K562 (cell line): ENCODE data around the gene SPEF1. TPM values are rescaled to one million over a fixed set of nuclear protein-coding genes. Genes with fewer than 3 reads are reported as not detected.

Source experiments
- AFF1 ChIP-seq, 2 experiments: fragments of 450-650 bp; IDR thresholded peaks; 2 replicates each; pipeline ENCODE4 v1.6.1; 2018; ENCODE audit warnings: mild to moderate bottlenecking in 2 of 2, low read depth in 1 of 2; ENCODE audit not compliant: partially characterized antibody in 2 of 2
- CREB5 ChIP-seq: fragments of 250-450 bp; sonication (Bioruptor Pico); IDR thresholded peaks from 2 replicates; pipeline ENCODE4 v1.5.0; 2020; ENCODE audit warnings: mild to moderate bottlenecking
- CTBP1 ChIP-seq: fragments of 450-650 bp; IDR thresholded peaks from 2 replicates; pipeline ENCODE4 v1.6.1; 2016; ENCODE audit warnings: borderline replicate concordance
- DDX20 ChIP-seq: fragments of 450-650 bp; IDR thresholded peaks from 2 replicates; pipeline ENCODE4 v1.6.1; 2016; ENCODE audit warnings: missing genetic modification characterization, low read depth, mild to moderate bottlenecking, missing compliant biosample characterization, moderate library complexity
- GMEB1 ChIP-seq: fragments of 250-450 bp; sonication (Bioruptor Pico); IDR thresholded peaks from 2 replicates; pipeline ENCODE4 v1.4.0; 2020; ENCODE audit warnings: mild to moderate bottlenecking
- HDAC2 ChIP-seq: fragments of 450-650 bp; IDR thresholded peaks from 2 replicates; pipeline ENCODE4 v1.6.1; 2016; ENCODE audit warnings: mild to moderate bottlenecking
- LARP7 ChIP-seq: fragments of 450-650 bp; IDR thresholded peaks from 2 replicates; pipeline ENCODE4 v1.6.1; 2016
- MEF2D ChIP-seq: conservative IDR thresholded peaks from 2 replicates; pipeline ENCODE4 v1.6.1; 2016; ENCODE audit warnings: low read depth, missing genetic modification characterization, missing compliant biosample characterization
- NFXL1 ChIP-seq: fragments of 450-650 bp; formaldehyde crosslinking; IDR thresholded peaks from 2 replicates; pipeline ENCODE4 v1.4.0; 2021; ENCODE audit warnings: mild to moderate bottlenecking
- RBM25 ChIP-seq: fragments of 200-400 bp; formaldehyde crosslinking; IDR thresholded peaks from 2 replicates; pipeline ENCODE4 v1.6.1; 2018; ENCODE audit warnings: low read length, low read depth, moderate library complexity; ENCODE audit not compliant: severe bottlenecking
- TGIF2 ChIP-seq: sonication (generic); formaldehyde crosslinking; IDR thresholded peaks from 2 replicates; pipeline ENCODE4 v1.8.1; 2022; ENCODE audit warnings: mild to moderate bottlenecking, missing genetic modification reagents, moderate library complexity
- UBTF ChIP-seq, 2 experiments: IDR thresholded peaks; 2 replicates each; pipeline ENCODE4 v1.6.1; 2012; ENCODE audit warnings: improper control_type of control experiment in 2 of 2, low read depth in 2 of 2, low read length in 2 of 2, borderline replicate concordance in 1 of 2
- XRCC5 ChIP-seq: fragments of 200-400 bp; formaldehyde crosslinking; IDR thresholded peaks from 2 replicates; pipeline ENCODE4 v1.6.1; 2017; ENCODE audit warnings: low read depth, mild to moderate bottlenecking, low read length
- ZBTB12 ChIP-seq: fragments of 250-450 bp; sonication (Bioruptor Pico); IDR thresholded peaks from 2 replicates; pipeline ENCODE4 v1.4.0; 2020
- ZNF324 ChIP-seq: fragments of 250-450 bp; sonication (Bioruptor Pico); IDR thresholded peaks from 2 replicates; pipeline ENCODE4 v1.4.0; 2020; ENCODE audit warnings: mild to moderate bottlenecking
- ZNF707 ChIP-seq: fragments of 250-450 bp; sonication (Bioruptor Pico); conservative IDR thresholded peaks from 2 replicates; pipeline ENCODE4 v1.8.0; 2022; ENCODE audit warnings: inconsistent platforms, mild to moderate bottlenecking, moderate library complexity
- polyA plus RNA-seq, 8 experiments: library from polyadenylated mRNA; depleted of rRNA in 4 of 8; stranded (reverse) in 5 of 8; unstranded in 3 of 8; fragments of >200 nt; fragmentation: Nextera tagmentation in 2 of 8; fragmentation: Illumina TruSeq in 1 of 8; extraction: Ambion mirVana in 2 of 8; extraction: Trizol in 1 of 8; gene quantifications; 2 replicates each; pipeline versions ENCODE4 v1.2.1 to v1.2.3, GENCODE V29; 2011 to 2014; ENCODE audit warnings: inconsistent platforms in 1 of 8, missing spikeins in 1 of 8
- total RNA-seq, 7 experiments: library from RNA; depleted of rRNA in 6 of 7; stranded (reverse); fragments of >200 nt in 6 of 7; fragmentation: Illumina TruSeq in 2 of 7; extraction: Trizol in 2 of 7; gene quantifications; 2 replicates each; pipeline versions ENCODE4 v1.2.1 to v1.2.3, GENCODE V29; 2011 to 2021; ENCODE audit warnings: low replicate concordance in 1 of 7

Gene SPEF1
- total and polyA plus RNA-seq, 9 of the 15 experiments (the other 6 are each of a cell fraction or from before 2014, with no cell fraction given), result not detected

GRCh38 chr20:3795511-3796468 lies 14.5 kb upstream of the SPEF1 start, which contains the start of gene CDC25B (continued):
- TF ChIP-seq ZBTB12 (CRISPR knock-in tag) (no peak), ZNF324 (CRISPR knock-in tag) (no peak), DDX20 (tag) (no peak), XRCC5 (peak; percentile 74; the same call in 1 of the 2 replicates), NFXL1 (CRISPR knock-in tag) (no peak), TGIF2 (CRISPR knock-in tag) (no peak), HDAC2 (peak; percentile 97), RBM25 (peak; percentile 93), GMEB1 (CRISPR knock-in tag) (no peak), ZNF707 (CRISPR knock-in tag) (no peak), CREB5 (CRISPR knock-in tag) (no peak), UBTF (IDR thresholded peaks at IDR 0.05; ENCODE audit: borderline replicate concordance in 1 of 2, low read depth in 2 of 2, low read length in 2 of 2) (no peak), LARP7 (no peak), CTBP1 (peak; percentile 70), AFF1 (IDR thresholded peaks at IDR 0.05; ENCODE audit: low read depth in 1 of 2, partially characterized antibody in 2 of 2) (no peak), MEF2D (tag) (no peak)
